Left lobe of liver (tissue), 2 donors: ENCODE measurements around the gene IGFBP2. TPM values are rescaled to one million over a fixed set of nuclear protein-coding genes. Genes with fewer than 3 reads are reported as not detected.

ENCODE experiments used
- ATAC-seq: fragments of 200-7000 bp; cut with Tn5 transposase; one replicate; pipeline ENCODE4 v1.9.1; 2020; ENCODE audit warnings: mild to moderate bottlenecking, moderate library complexity
- DNase-seq: peaks from one replicate; pipeline ENCODE4 v3.0.0-alpha.2; 2020; ENCODE audit warnings: low spot score
- total RNA-seq: library from RNA; stranded (reverse); gene quantifications from one replicate; pipeline ENCODE4 v1.2.1, GENCODE V29; 2021
- donor health status: DM: no; HTN: no; CAD: no; lungs with moderate emphysema.
- donor health status: DM: no; HTN: yes; CAD: no.

Gene IGFBP2
- total RNA-seq, 1 donor from 2014 or later: 404 TPM

- ATAC-seq (no peak), DNase-seq (no peak)
Measured at GRCh38 chr2:216659276-216659675, 26.1 kb downstream of the IGFBP2 start.

- ATAC-seq (no peak), DNase-seq (no peak)
Measured at GRCh38 chr2:216660496-216660895, 27.3 kb downstream of the IGFBP2 start.

GRCh38 chr2:216661051-216661450 lies 27.8 kb downstream of the IGFBP2 start:
- ATAC-seq (no peak), DNase-seq (no peak)

GRCh38 chr2:216661639-216662375 lies 28.6 kb downstream of the IGFBP2 start:
- no peak for ATAC-seq

GRCh38 chr2:216663106-216663505 lies 29.9 kb downstream of the IGFBP2 start:
- DNase-seq (no peak), ATAC-seq (no peak)

More at GRCh38 chr2:216661639-216662375, 28.6 kb downstream of the IGFBP2 start:
- no peak for DNase-seq

GRCh38 chr2:216663846-216664245 lies 30.6 kb downstream of the IGFBP2 start:
- DNase-seq (no peak), ATAC-seq (no peak)

- no peak for DNase-seq
- no peak for ATAC-seq
Measured at GRCh38 chr2:216664593-216665034, 31.4 kb downstream of the IGFBP2 start.

- DNase-seq (peak; percentile 55), ATAC-seq (peak; percentile 26)
Measured at GRCh38 chr2:216665242-216665641, 32.0 kb downstream of the IGFBP2 start.

- ATAC-seq: peak; percentile 79
- DNase-seq: peak; percentile 75
Measured at GRCh38 chr2:216665717-216666116, 32.5 kb downstream of the IGFBP2 start.

- DNase-seq: peak; percentile 75
- peak; percentile 85 for ATAC-seq
Measured at GRCh38 chr2:216666461-216667233, 33.4 kb downstream of the IGFBP2 start.

GRCh38 chr2:216670266-216671080 lies 37.3 kb downstream of the IGFBP2 start:
- ATAC-seq: no peak
- DNase-seq: no peak

GRCh38 chr2:216671081-216671411 lies 37.8 kb downstream of the IGFBP2 start:
- ATAC-seq (no peak), DNase-seq (no peak)

GRCh38 chr2:216671791-216672343 lies 38.6 kb downstream of the IGFBP2 start:
- no peak for DNase-seq

GRCh38 chr2:216672466-216672865 lies 39.2 kb downstream of the IGFBP2 start:
- DNase-seq: no peak
- no peak for ATAC-seq

More at GRCh38 chr2:216671791-216672343, 38.6 kb downstream of the IGFBP2 start:
- no peak for ATAC-seq

GRCh38 chr2:216673021-216673420 lies 39.8 kb downstream of the IGFBP2 start:
- DNase-seq: no peak
- ATAC-seq: no peak

- ATAC-seq: no peak
- no peak for DNase-seq
Measured at GRCh38 chr2:216673609-216674008, 40.4 kb downstream of the IGFBP2 start.

- ATAC-seq: no peak
- no peak for DNase-seq
Measured at GRCh38 chr2:216674376-216674775, 41.2 kb downstream of the IGFBP2 start.

- ATAC-seq: no peak
- DNase-seq: no peak
Measured at GRCh38 chr2:216676630-216677029, 43.4 kb downstream of the IGFBP2 start.

- ATAC-seq (no peak), DNase-seq (no peak)
Measured at GRCh38 chr2:216677439-216678097, 44.3 kb downstream of the IGFBP2 start.

- DNase-seq (no peak), ATAC-seq (no peak)
Measured at GRCh38 chr2:216678098-216678465, 44.9 kb downstream of the IGFBP2 start.
